ENCODE measurements around the gene ST7.

The ST7 gene

GRCh38 chr7:117048114-117048866, 95.0 kb downstream of the ST7 start:
- TF ChIP-seq EZH2phosphoT487 (IDR thresholded peaks at IDR 0.05; ENCODE audit: borderline replicate concordance) (peak; percentile 93; the same call in 1 of the 2 replicates), CTCF (conservative IDR thresholded peaks at IDR 0.05; ENCODE audit: low read length) (no peak)
- Histone ChIP-seq H4K20me1 (ENCODE audit: insufficient read depth, low read length, poor library complexity, severe bottlenecking) (no peaks in the 10 kb centered on the region), H3K9me2 (replicated peaks; ENCODE audit: low read depth, low read length) (no peaks in the 10 kb centered on the region), H3K4me1 (ENCODE audit: insufficient read depth, low read length, poor library complexity, severe bottlenecking) (peaks cover 10% of the 10 kb centered on the region), H3K79me2 (ENCODE audit: insufficient read depth, low read length) (no peaks in the 10 kb centered on the region), H2AFZ (ENCODE audit: low read length) (no peak overlapping the region), H3K9ac (ENCODE audit: low read depth, low read length, poor library complexity, severe bottlenecking) (no peak overlapping the region), H3K4me3 (ENCODE audit: low read length, poor library complexity, severe bottlenecking) (no peak overlapping the region), H3K4me2 (ENCODE audit: low read depth, low read length, poor library complexity, severe bottlenecking) (peak overlapping the region; percentile 27), H3K9me3 (ENCODE audit: insufficient read depth, low read depth, low read length) (no peaks in the 10 kb centered on the region), H3K27me3 (ENCODE audit: insufficient read depth, low read length, poor library complexity, severe bottlenecking) (peaks cover 89% of the 10 kb centered on the region), H3F3A (ENCODE audit: low read depth) (no peaks in the 10 kb centered on the region), H3K36me3 (ENCODE audit: insufficient read depth, low read length) (no peaks in the 10 kb centered on the region)

DNA sequence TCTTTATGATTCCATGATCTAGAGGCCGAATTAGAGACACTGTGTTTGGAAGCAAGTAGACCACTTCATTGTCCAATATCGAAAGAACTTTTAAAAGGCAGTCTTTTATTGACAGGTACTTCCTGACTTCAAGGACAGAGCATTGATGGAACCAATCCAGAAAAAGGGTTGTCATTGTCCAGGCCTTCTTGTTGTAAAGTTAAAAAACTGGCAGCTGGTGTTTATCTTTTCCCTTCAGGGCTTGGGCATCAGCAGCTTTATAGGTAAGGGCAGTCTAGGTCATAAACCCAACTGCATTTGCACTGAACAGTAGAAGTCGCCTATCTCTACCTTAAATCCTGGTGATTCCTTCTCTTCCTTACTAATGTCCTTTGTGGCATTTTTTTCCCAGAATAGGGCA, 95.6 kb downstream of the ST7 start:
- Histone ChIP-seq H3F3A (ENCODE audit: low read depth) (no peaks in the 10 kb centered on the region), H3K9me2 (replicated peaks; ENCODE audit: low read depth, low read length) (no peaks in the 10 kb centered on the region), H3K27me3 (ENCODE audit: insufficient read depth, low read length, poor library complexity, severe bottlenecking) (peaks cover 89% of the 10 kb centered on the region), H3K9ac (ENCODE audit: low read depth, low read length, poor library complexity, severe bottlenecking) (no peak overlapping the region), H2AFZ (ENCODE audit: low read length) (no peak overlapping the region), H3K4me2 (ENCODE audit: low read depth, low read length, poor library complexity, severe bottlenecking) (peak overlapping the region; percentile 27), H3K4me3 (ENCODE audit: low read length, poor library complexity, severe bottlenecking) (no peak overlapping the region), H3K79me2 (ENCODE audit: insufficient read depth, low read length) (no peaks in the 10 kb centered on the region), H3K4me1 (ENCODE audit: insufficient read depth, low read length, poor library complexity, severe bottlenecking) (peaks cover 10% of the 10 kb centered on the region), H3K36me3 (ENCODE audit: insufficient read depth, low read length) (no peaks in the 10 kb centered on the region), H4K20me1 (ENCODE audit: insufficient read depth, low read length, poor library complexity, severe bottlenecking) (no peaks in the 10 kb centered on the region), H3K9me3 (ENCODE audit: insufficient read depth, low read depth, low read length) (no peaks in the 10 kb centered on the region)
- TF ChIP-seq CTCF (conservative IDR thresholded peaks at IDR 0.05; ENCODE audit: low read length) (no peak), EZH2phosphoT487 (IDR thresholded peaks at IDR 0.05; ENCODE audit: borderline replicate concordance) (no peak)

DNA sequence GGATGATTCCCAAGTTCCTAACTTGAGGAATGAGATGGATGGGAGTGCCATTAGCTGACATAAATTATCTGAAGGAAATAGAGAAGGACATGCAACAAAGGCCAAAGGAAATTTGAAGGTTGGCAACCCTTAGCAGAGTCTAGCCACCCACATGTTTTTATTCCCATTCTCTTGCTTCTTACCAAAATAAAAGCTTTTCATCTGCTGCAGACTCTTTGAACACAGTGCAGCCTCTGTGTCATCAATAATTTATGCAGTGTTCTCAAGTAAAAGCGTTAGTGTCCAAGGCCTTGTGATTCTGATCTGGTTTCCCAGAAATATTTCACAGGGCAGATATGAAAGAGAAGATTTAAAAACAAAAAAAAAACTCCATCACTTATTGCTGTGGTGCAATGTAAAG, 98.5 kb downstream of the ST7 start:
- Histone ChIP-seq H3F3A (ENCODE audit: low read depth) (no peaks in the 10 kb centered on the region), H3K27me3 (ENCODE audit: insufficient read depth, low read length, poor library complexity, severe bottlenecking) (peaks cover 83% of the 10 kb centered on the region), H4K20me1 (ENCODE audit: insufficient read depth, low read length, poor library complexity, severe bottlenecking) (no peaks in the 10 kb centered on the region), H3K4me3 (ENCODE audit: low read length, poor library complexity, severe bottlenecking) (no peak overlapping the region), H3K9me3 (ENCODE audit: insufficient read depth, low read depth, low read length) (no peaks in the 10 kb centered on the region), H3K36me3 (ENCODE audit: insufficient read depth, low read length) (no peaks in the 10 kb centered on the region), H3K9ac (ENCODE audit: low read depth, low read length, poor library complexity, severe bottlenecking) (no peak overlapping the region), H3K4me2 (ENCODE audit: low read depth, low read length, poor library complexity, severe bottlenecking) (no peak overlapping the region), H2AFZ (ENCODE audit: low read length) (no peak overlapping the region), H3K9me2 (replicated peaks; ENCODE audit: low read depth, low read length) (no peaks in the 10 kb centered on the region), H3K4me1 (ENCODE audit: insufficient read depth, low read length, poor library complexity, severe bottlenecking) (peaks cover 10% of the 10 kb centered on the region), H3K79me2 (ENCODE audit: insufficient read depth, low read length) (no peaks in the 10 kb centered on the region)
- TF ChIP-seq EZH2phosphoT487 (IDR thresholded peaks at IDR 0.05; ENCODE audit: borderline replicate concordance) (no peak), CTCF (conservative IDR thresholded peaks at IDR 0.05; ENCODE audit: low read length) (no peak)
